Loucy (cell line): ENCODE data around the gene CPZ.

ENCODE experiments used
- EZH2phosphoT487 ChIP-seq: fragments of 200-600 bp; IDR thresholded peaks from 2 replicates; pipeline ENCODE4 v1.6.1; 2018; ENCODE audit warnings: antibody characterized with exemption, mild to moderate bottlenecking, moderate library complexity, borderline replicate concordance
- TF ChIP-seq, protein P1 (sequence below): fragments of 200-600 bp; sonication (generic); conservative IDR thresholded peaks from 2 replicates; pipeline ENCODE4 v1.5.1; 2014; ENCODE audit warnings: mild to moderate bottlenecking, antibody characterized with exemption, low read length

DNA sequence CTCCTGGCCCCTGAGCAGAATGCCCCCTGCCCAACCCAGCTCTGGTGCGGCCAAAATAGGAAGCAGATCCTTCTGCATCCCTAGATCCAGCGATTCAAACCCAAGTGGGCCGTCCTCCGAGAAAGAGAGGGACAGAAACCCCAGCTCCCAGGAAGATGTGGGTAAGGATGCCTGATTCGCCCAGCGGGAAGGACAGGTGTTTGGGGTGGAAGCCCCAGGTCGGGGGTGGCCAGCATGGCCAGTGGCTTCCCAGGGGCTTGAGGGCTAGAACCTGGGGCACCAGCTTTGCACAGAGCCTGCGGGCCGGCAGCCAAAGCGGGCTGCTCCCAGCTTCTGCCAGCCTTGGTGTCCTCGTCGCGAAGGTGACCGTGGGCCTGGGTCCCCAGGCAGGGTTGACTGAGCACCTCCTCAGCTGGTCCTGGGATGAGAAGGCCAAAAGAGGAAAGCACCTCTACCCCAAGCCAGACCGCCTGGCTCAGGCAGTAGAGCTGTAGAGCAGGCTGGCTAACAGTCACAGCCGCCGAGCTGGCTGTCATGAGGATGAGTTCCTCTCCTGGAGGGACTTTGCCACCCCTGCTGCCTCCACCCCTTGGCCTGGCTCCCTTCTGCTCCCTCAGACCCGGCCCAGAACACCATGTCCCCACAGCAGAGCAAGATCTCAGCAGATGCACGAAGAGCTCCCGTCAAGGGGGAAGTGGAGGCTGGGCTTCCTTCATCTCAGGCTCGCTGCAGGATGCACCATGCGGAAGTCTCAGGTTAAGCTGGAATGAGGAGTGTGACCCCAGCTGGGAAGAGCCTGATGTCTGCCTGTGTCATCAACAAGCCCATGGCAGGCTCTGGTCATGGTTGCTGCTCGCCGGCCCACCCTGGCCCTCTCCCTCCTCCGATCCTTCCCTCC, 59.9 kb downstream of the CPZ start:
- TF ChIP-seq, protein P1, sequence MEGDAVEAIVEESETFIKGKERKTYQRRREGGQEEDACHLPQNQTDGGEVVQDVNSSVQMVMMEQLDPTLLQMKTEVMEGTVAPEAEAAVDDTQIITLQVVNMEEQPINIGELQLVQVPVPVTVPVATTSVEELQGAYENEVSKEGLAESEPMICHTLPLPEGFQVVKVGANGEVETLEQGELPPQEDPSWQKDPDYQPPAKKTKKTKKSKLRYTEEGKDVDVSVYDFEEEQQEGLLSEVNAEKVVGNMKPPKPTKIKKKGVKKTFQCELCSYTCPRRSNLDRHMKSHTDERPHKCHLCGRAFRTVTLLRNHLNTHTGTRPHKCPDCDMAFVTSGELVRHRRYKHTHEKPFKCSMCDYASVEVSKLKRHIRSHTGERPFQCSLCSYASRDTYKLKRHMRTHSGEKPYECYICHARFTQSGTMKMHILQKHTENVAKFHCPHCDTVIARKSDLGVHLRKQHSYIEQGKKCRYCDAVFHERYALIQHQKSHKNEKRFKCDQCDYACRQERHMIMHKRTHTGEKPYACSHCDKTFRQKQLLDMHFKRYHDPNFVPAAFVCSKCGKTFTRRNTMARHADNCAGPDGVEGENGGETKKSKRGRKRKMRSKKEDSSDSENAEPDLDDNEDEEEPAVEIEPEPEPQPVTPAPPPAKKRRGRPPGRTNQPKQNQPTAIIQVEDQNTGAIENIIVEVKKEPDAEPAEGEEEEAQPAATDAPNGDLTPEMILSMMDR = no peak
- no peak for TF ChIP-seq EZH2phosphoT487
